Keratinocyte (primary cell): Measurements from ENCODE around the gene UFD1. TPM values are rescaled to one million over a fixed set of nuclear protein-coding genes. Genes with fewer than 3 reads are reported as not detected.

ENCODE experiments used
- DNase-seq: peaks from one replicate; pipeline ENCODE4 v3.0.0-alpha.2; 2011; ENCODE audit warnings: low read depth, missing footprints, low spot score
- FAIRE-seq: peaks from 2 replicates; lab custom pipeline; 2011; peaks lifted over from hg19 to GRCh38; lab: Jason Lieb, UNC
- H2AFZ ChIP-seq: 2 replicates; pipeline ENCODE4 v1.6.0; 2012; ENCODE audit warnings: low read length, control low read depth, inconsistent platforms; ENCODE audit not compliant: control insufficient read depth
- H3K27ac ChIP-seq: 2 replicates; pipeline ENCODE4 v1.5.1; 2011; ENCODE audit warnings: low read length; ENCODE audit not compliant: control insufficient read depth, insufficient read depth
- H3K27me3 ChIP-seq: 3 replicates; pipeline ENCODE4 v1.6.0; 2011; ENCODE audit warnings: low read length; ENCODE audit not compliant: control insufficient read depth, insufficient read depth; ENCODE audit errors: extremely low read depth
- H3K36me3 ChIP-seq, 2 experiments: 2 replicates in 1 of 2; 3 replicates in 1 of 2; pipeline ENCODE4 v1.5.1; 2011; ENCODE audit warnings: low read length in 2 of 2, mild to moderate bottlenecking in 1 of 2; ENCODE audit not compliant: control insufficient read depth in 2 of 2, insufficient read depth in 2 of 2; ENCODE audit errors: extremely low read depth in 1 of 2
- H3K4me1 ChIP-seq: 3 replicates; pipeline ENCODE4 v1.5.1; 2011; ENCODE audit warnings: low read length; ENCODE audit not compliant: control insufficient read depth, insufficient read depth; ENCODE audit errors: extremely low read depth
- H3K4me2 ChIP-seq: 3 replicates; pipeline ENCODE4 v1.6.0; 2011; ENCODE audit warnings: low read depth, low read length; ENCODE audit not compliant: control insufficient read depth, insufficient read depth; ENCODE audit errors: extremely low read depth
- H3K4me3 ChIP-seq, 3 experiments: fragments of 200-600 bp in 1 of 3; sonication (generic) in 1 of 3; 2 replicates in 2 of 3; 3 replicates in 1 of 3; pipeline ENCODE4 v1.5.1; 2011 to 2016; ENCODE audit warnings: low read length in 3 of 3, mild to moderate bottlenecking in 3 of 3, control low read depth in 2 of 3, inconsistent platforms in 1 of 3, low read depth in 1 of 3, mixed read lengths in 1 of 3, mixed run types in 1 of 3, moderate library complexity in 1 of 3; ENCODE audit not compliant: control insufficient read depth in 2 of 3, insufficient read depth in 2 of 3; ENCODE audit errors: extremely low read depth in 1 of 3
- H3K79me2 ChIP-seq: 2 replicates; pipeline ENCODE4 v1.6.0; 2012; ENCODE audit warnings: low read length; ENCODE audit not compliant: control insufficient read depth, insufficient read depth
- H3K9ac ChIP-seq: 3 replicates; pipeline ENCODE4 v1.6.0; 2011; ENCODE audit warnings: low read length; ENCODE audit not compliant: control insufficient read depth, insufficient read depth; ENCODE audit errors: extremely low read depth
- H3K9me1 ChIP-seq: 3 replicates; pipeline ENCODE4 v1.6.0; 2011; ENCODE audit warnings: low read length; ENCODE audit not compliant: control insufficient read depth, insufficient read depth; ENCODE audit errors: extremely low read depth
- H3K9me3 ChIP-seq: 2 replicates; pipeline ENCODE4 v1.5.1; 2012; ENCODE audit warnings: low read depth, low read length; ENCODE audit not compliant: control insufficient read depth
- H4K20me1 ChIP-seq: 3 replicates; pipeline ENCODE4 v1.6.0; 2011; ENCODE audit warnings: low read length; ENCODE audit not compliant: control insufficient read depth, insufficient read depth; ENCODE audit errors: extremely low read depth
- EZH2 ChIP-seq: IDR thresholded peaks from one replicate; pipeline ENCODE4 v1.6.1; 2012; ENCODE audit warnings: inconsistent platforms, mild to moderate bottlenecking, low read length, moderate library complexity
- dilution Hi-C: fragments of 300-500 bp; cut with MboI; formaldehyde crosslinking; loops from one replicate; pipeline ENCODE4 v1.7.0; 2020; ENCODE audit warnings: low sequenced_read_pairs; ENCODE audit not compliant: extremely low pct_ligation_motif_present
- polyA plus RNA-seq, 5 experiments: library from polyadenylated mRNA; depleted of rRNA in 3 of 5; stranded (reverse) in 3 of 5; stranded (forward) in 1 of 5; unstranded in 1 of 5; fragments of >200 nt; gene quantifications; 1 replicate in 1 of 5; 2 replicates in 3 of 5; 3 replicates in 1 of 5; pipeline versions ENCODE4 v1.2.1 to v1.2.3, GENCODE V29; 2011 to 2012; ENCODE audit warnings: missing spikeins in 2 of 5, low read depth in 1 of 5, low replicate concordance in 1 of 5
- TF ChIP-seq, protein P1 (sequence below), 3 experiments: IDR thresholded peaks in 1 of 3; conservative IDR thresholded peaks in 1 of 3; optimal IDR thresholded peaks in 1 of 3; 2 replicates in 2 of 3; 3 replicates in 1 of 3; pipeline versions ENCODE3 to v1.5.1; 2011; ENCODE audit warnings: low read length in 3 of 3, mild to moderate bottlenecking in 3 of 3, moderate library complexity in 2 of 3, control low read depth in 1 of 3, inconsistent platforms in 1 of 3; ENCODE audit not compliant: insufficient read depth in 2 of 3; ENCODE audit errors: extremely low read depth in 1 of 3

The UFD1 gene
- polyA plus RNA-seq, 1 donor (not counting 4 experiments of a cell fraction or from before 2014, with no cell fraction given): 145 TPM

DNA sequence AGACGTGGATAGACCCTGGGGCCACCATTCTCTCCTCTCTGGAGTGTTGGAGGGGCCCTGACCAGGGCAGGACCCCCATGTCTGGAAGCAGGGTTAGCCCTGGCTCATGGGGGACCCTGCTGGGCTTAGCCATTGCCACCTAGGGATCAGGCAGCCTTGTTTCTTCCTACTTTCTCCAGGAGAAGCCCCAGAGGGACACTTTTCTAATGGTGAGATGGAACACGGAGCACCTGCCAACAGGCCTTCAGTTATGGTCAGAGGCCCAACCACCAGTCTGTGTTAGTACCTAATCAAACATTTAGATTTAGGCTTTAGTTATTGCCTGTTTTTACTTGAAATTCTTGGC, 29.6 kb downstream of the UFD1 start:
- Histone ChIP-seq H3K4me3 (no peak overlapping the region), H3K36me3 (peaks cover 14 to 28% of the 10 kb centered on the region in 2 experiments), H3K9me1 (no peaks in the 10 kb centered on the region), H3K4me2 (no peak overlapping the region), H4K20me1 (no peaks in the 10 kb centered on the region), H3K4me1 (peaks cover 6% of the 10 kb centered on the region), H3K9me3 (no peaks in the 10 kb centered on the region), H3K27me3 (no peaks in the 10 kb centered on the region), H3K27ac (no peak overlapping the region), H3K79me2 (peaks cover 28% of the 10 kb centered on the region), H2AFZ (no peak overlapping the region), H3K9ac (no peak overlapping the region)
- dilution Hi-C loops: no loop called here
- FAIRE-seq: no peak
- no peak for TF ChIP-seq EZH2
- TF ChIP-seq, protein P1, sequence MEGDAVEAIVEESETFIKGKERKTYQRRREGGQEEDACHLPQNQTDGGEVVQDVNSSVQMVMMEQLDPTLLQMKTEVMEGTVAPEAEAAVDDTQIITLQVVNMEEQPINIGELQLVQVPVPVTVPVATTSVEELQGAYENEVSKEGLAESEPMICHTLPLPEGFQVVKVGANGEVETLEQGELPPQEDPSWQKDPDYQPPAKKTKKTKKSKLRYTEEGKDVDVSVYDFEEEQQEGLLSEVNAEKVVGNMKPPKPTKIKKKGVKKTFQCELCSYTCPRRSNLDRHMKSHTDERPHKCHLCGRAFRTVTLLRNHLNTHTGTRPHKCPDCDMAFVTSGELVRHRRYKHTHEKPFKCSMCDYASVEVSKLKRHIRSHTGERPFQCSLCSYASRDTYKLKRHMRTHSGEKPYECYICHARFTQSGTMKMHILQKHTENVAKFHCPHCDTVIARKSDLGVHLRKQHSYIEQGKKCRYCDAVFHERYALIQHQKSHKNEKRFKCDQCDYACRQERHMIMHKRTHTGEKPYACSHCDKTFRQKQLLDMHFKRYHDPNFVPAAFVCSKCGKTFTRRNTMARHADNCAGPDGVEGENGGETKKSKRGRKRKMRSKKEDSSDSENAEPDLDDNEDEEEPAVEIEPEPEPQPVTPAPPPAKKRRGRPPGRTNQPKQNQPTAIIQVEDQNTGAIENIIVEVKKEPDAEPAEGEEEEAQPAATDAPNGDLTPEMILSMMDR (optimal IDR thresholded peaks at IDR 0.05 in 1 of 3, IDR thresholded peaks at IDR 0.05 in 1 of 3, conservative IDR thresholded peaks at IDR 0.05 in 1 of 3; ENCODE audit: extremely low read depth in 1 of 3, insufficient read depth in 2 of 3, low read length in 3 of 3): no peak
- no peak for DNase-seq

GRCh38 chr22:19448739-19449421, 30.1 kb downstream of the UFD1 start:
- no peaks in the 10 kb centered on the region for H3K27me3 ChIP-seq
- H3K4me2 ChIP-seq: no peak overlapping the region
- no peak overlapping the region for H3K4me3 ChIP-seq
- no peak overlapping the region for H3K27ac ChIP-seq
- no peaks in the 10 kb centered on the region for H3K9me3 ChIP-seq
- H3K79me2 ChIP-seq: peaks cover 33% of the 10 kb centered on the region
- DNase-seq (no peak), FAIRE-seq (no peak)
- peaks cover 6% of the 10 kb centered on the region for H3K4me1 ChIP-seq
- dilution Hi-C loops: no loop called here
- H4K20me1 ChIP-seq: no peaks in the 10 kb centered on the region
- no peaks in the 10 kb centered on the region for H3K9me1 ChIP-seq
- TF ChIP-seq, protein P1 (optimal IDR thresholded peaks at IDR 0.05 in 1 of 3, IDR thresholded peaks at IDR 0.05 in 1 of 3, conservative IDR thresholded peaks at IDR 0.05 in 1 of 3; ENCODE audit: extremely low read depth in 1 of 3, insufficient read depth in 2 of 3, low read length in 3 of 3): no peak
- no peak for TF ChIP-seq EZH2
- no peak overlapping the region for H2AFZ ChIP-seq
- H3K36me3 ChIP-seq: peaks cover 14 to 27% of the 10 kb centered on the region in 2 experiments
- H3K9ac ChIP-seq: no peak overlapping the region
